HT-29 (cell line): ENCODE measurements around the gene MFRP. TPM values are rescaled to one million over a fixed set of nuclear protein-coding genes. Genes with fewer than 3 reads are reported as not detected.

ENCODE experiments used
- DNase-seq: peaks from one replicate; pipeline ENCODE4 v3.0.0-alpha.2; 2015; ENCODE audit warnings: low spot score
- total RNA-seq: library from RNA; depleted of rRNA; stranded (reverse); fragments of >200 nt; shearing (Covaris generic); gene quantifications from 2 replicates; pipeline ENCODE4 v1.2.3, GENCODE V29; 2014

The MFRP gene
- total RNA-seq, 1 experiment from 2014 or later, result not detected

DNA sequence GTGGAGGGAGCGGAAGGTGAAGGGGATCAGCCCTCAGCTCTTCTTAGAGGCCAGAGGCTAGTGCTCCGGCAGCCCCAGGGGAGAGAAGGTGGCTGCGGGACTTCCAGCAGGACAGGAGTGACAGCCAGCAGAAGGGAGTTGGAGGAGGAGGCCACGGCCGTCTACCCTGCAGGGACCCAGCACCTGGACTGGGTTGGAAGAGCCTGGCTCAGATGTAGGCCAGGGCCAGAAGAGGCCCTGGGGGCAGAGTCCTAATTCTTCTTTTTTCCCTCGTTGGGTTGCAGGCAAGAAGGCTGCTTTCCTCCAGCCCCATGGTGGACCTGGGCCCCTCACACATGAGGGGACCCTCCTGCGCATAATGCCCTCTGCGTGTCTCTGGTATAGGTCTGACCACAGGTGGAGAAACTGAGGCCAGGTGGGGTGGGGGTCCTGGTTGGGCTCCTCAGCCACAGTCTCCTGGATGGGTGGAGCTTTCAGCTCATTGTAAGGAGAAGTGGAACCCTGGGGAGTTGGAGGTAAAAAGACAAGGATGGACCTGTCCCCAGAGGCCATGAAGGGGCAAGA lies 27.3 kb downstream of the MFRP start:
- no peak for DNase-seq

DNA sequence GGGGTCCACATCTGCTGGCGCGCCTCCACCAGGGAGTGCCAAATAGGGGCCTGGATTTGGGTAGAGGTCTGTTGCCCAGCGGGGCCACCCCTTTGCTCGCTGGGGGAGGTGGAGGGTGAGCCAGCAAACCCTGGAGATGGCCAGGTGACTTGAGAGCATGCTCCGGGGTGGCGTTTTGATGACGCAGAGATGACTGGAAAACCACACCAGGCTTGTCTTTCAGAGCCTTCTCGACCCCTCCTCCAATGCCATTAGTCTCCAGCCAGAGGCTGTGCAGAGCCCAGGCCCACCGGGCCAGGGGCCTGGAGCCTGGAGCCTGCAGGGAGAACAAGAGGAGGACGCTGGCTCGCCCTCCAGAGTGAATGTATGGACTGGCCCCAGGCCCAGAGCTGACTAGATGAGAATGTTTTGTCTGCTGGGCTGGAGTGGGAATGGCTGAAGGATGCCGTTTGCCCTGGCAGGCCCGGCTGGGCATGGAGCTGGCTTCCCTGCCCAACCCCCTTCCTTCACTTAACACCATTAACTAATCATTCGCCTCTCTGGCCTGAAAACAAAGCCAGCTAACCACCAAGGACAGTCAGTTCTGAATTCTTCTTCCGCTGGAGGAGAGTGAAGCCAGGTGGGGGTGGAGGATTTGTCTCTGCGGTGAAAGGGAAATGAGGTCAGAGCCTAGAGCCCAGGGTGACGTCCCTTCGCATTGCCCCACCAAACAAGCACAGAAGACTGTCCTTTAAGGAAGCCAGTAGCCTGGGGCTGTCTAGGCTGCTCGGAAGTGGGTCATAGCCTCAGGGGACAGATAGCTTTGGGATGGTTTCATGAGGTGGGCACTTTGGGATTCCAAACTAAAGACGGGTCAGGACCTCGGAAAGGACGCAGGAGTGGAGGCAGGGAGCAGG lies 28.0 kb downstream of the MFRP start:
- DNase-seq, result peak; percentile 56

DNA sequence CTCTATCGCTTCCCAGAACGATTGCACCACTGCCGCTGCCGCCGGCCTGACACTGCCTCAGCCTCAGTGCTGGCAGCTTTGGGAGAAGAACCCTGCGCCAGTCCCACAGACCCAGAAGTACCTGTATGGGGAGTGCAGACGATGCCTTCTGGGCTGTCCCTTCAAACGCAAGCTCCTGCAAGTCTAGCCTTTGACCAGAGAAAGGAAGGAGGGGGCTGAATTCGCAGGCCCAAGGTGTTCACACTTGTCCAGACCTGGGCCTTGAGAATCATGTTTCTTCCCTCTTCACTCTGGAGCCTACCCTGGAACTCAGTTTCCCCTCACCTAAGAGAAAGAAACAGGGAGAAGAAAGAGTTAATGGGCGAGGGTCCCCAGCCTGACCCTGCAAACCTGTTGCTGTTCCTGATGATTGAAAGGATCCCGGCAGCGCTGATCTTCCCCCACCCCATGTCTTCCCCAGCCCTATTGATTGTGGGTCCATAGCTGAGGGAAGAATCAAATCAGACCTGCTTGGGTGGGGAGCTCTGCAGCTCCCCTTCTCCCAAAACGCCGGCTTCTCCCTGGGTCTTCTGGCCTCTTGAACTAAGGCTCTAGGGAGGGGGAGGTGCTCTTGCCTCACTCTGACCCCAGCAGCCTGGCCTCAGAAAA lies 28.8 kb downstream of the MFRP start:
- DNase-seq, result no peak

DNA sequence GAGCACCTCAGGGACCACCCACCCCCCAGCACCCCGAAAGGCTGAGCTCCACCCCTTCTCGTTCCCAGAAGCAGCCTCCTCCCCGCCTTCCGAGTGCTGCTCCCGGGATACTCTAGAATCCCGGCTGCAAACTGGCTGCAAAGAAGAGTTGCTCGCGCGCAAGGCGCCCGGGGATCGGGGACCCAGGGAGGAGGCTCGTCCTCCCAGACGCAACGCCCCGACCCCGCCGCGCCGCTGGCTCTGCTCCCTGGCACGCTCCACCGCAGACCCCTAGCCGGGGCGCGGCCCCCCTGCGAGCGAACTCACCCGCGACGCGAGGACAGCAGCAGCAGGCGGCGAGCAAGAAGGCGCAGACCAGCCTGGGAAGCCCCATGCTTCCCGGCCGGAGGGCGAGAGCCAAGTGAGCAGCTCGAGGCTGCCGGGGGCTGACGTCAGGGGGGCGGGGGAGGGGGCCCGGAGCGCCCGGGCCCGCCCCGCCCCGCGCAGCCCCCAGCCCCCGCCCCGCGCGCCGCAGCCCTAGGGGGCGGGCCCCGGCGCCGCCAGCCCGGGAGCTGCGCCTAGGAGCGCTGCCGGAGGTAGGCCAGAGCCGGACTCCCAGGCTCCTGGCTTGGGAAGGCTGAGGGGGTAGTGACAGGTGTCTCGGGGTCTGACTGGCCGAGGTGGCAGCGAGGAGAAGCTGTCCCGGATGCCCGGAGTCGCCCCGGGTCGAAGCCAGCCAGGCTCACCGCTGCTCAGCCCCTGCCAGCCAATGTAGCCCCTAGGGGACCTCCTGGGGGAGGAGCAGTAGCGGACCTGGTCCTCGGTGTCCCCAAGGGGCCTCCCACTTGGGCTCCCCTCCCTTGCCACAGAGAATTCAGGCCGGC lies 29.5 kb downstream of the MFRP start, which contains the start of gene MCAM:
Gene MCAM (minus strand): TSS at position 402 of the 863 bp plus-strand sequence. CDS start 29 bp downstream, at position 373.
- DNase-seq, result peak; percentile 44

DNA sequence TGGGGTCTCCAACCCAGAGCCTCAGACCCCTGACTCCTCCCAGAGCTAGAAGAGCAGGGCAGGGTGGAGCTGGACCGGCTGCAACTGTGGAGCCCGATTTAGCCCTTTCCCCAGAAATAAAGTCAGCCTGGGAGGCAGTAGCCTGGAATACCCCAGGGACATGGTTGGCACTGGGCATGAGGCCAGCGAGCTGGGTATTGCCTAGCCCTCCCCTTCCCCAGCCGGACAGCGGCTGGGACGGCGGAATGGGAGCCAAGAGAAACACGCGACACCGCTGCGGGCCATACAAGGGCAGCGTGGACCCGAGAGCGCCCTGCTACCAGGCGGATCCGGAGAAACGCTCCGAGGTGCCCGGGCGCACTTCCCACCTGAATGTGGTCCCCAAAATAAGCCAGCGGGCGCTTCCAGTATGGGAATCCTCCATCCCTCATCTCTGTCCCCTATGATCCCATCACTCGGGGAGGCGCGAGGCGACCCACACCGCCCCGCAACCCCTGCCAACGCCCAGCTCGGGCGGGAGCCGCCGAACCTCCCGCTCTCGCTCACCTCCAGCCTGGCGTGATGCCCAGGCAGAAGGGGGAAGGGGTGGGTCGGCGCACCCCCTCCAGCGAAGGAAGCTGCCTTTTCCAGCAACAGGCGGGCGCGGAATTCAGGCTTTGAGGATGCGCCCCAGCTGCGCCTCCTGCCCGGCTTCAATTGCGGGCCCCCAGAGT lies 30.3 kb downstream of the MFRP start:
- peak; percentile 59 for DNase-seq

DNA sequence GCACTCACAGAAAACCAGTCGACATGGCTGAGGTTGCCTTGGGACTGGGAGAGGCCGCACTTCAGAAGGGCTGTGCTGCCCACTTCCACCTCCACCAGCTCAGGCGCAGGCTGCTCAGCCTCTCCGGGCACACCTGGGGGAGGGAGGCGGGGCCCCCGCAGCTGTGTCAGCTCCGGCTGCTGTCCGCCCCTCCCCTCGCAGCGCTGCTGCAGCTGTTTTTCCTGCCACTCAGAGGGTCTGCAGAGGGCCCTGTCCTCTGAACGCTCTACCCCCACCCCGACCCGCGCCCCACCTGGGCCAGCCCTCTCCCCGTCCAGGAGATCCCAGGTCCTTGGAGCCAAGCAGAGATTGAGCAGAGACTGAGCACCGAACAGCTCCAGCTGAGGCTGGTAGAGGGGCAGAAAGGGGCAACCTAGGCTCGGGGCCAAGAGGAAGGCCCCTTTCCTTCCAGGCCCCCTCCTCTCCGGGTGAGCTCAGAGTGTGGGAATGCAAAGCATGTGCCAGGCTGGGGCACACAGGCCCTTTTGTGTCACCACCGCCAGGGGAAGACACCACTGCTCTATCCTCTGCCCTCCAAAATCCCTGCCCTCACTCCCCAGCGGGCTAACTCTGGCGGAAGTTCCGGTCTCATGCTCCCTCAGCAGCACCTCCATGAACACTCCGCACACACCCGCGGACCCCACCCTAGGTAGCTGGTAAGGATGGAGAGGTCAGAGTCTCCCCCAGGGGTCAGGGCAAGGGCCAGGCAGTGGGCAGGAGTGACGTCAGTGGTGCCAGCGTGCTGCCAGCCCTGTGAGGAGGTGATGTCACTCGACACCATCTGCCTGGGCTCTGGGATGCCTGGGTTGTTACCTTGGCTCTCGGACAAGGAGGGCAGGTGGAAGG lies 31.1 kb downstream of the MFRP start:
- DNase-seq, result peak; percentile 72

DNA sequence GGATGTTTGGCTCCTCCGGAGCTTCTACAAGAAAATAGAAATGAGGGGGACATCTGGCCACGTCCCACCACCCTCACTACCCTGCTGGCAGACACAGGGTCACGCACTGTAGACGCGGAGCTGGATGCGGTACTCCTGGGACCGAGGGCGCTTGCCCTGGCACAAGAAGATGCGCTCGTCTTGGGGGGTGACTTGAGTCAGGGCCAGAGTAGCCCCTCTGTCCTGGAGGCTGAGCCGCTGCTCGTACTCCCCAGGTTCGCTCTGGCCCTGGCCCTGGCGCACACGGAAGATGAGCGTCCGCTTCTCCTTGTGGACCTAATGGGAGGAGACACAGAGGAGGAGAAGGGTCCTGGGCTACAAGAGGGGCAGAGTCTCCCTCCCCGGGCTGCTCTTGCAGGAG lies 31.8 kb downstream of the MFRP start:
- DNase-seq, result no peak

DNA sequence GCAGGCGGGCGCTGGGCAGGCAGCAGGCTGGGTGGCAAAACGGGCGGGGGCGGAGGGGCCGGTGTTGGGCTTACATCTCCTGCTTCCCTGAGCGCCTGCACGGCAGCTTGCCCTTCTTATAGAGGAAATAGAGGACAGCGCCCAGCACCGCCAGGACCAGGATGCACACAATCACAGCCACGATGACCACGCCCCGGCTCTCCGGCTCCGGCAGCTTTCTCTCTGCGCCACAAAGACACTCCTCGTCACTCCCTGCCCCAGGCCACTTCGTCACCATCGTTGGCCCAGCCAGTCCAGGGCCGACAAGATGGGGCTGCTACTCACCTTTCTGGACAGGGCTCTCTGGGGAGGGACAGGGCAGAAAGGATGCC lies 35.8 kb downstream of the MFRP start:
- DNase-seq, result no peak

DNA sequence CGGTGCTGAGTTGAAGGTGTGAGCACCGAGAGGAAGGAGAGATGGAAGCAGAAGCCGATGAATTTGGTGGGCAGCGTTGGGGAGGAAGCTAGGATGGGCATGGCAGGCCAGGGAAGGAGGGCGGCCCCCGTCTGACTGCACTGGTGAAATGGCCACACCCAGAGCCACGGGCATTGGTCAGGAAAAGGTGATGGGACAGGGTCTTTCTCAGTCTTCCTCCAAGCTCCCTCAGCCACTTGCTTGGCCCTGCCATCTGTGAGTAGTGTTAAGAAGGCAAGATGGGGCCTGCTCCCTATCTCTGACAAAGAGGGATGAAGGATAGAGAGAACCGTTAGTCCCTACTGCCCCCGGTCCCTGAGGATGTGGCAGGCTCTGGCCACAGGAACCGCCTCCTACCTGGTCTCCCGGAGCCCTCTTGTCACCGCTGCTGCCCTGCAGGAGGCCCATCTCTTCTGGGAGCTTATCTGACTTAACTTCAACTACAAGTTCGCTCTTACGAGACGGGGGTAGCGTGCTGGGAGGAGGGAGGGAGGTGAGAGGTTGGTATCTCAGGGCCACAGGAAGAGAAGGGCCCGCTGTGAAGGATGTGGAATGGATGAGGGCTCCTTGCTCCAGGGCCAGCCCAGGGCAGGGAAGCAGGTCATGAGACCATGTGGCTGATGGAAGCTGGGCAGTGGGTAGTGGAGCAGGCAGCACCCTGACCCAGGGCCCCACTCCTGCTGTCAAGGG lies 36.4 kb downstream of the MFRP start:
- no peak for DNase-seq

DNA sequence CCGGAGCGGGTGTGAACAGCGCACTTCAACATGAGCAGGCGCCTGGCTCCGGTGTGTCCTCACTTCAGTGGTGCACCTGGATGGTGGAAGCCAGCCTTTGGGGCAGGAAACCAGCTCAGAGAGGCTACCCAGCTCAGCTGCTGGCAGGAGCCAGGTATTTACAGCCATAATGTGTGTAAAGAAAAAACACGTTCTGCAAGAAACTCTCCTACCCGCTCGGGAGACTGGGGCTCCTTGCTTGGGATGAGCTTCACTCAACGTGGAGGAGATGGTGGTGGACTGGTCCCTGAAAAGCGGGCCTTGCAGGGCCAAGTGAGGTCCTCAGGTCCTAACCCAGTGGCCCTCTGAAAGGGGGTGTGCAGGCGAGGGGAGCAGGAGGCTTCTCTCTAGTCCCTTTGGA lies 37.1 kb downstream of the MFRP start:
- no peak for DNase-seq

DNA sequence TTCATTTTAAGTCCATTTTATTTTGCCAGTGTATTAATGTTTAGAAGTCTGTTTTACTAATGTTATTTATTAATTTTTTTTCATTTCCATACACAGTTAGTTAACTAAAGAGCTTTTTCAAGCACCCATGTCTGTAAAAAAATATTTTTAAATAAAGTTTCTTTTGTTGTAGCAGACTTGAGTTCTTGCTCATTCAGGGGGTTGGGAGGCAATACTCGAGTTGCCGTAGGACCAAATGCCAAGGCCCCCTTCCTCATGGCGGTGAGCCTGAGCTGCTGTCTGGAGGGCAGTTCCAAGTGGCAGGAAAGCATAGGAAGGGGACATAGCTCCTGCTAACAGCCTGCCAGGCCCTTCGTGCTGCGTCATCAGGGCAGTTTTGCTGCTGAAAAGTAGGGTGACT lies 38.5 kb downstream of the MFRP start:
- DNase-seq, result no peak

DNA sequence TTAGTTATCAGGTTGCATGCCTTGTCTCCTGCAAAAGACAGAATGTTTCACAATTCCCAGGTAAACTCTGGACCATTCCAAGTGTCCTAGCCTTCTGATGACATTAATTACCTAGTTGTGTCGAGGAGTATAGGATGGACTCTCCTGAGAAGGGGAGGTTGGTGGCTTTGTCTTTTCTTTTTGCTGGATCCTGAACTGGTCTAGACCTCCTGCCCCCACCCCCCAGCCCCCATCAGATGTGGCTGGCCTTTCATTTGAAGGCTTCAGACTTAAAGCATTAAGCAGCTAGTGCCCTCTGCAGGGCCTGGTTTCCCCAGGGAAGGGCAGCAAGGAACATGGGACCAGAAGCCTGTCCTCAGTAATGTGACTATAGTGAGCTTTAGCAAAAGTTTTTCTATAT lies 39.3 kb downstream of the MFRP start:
- peak; percentile 9 for DNase-seq

DNA sequence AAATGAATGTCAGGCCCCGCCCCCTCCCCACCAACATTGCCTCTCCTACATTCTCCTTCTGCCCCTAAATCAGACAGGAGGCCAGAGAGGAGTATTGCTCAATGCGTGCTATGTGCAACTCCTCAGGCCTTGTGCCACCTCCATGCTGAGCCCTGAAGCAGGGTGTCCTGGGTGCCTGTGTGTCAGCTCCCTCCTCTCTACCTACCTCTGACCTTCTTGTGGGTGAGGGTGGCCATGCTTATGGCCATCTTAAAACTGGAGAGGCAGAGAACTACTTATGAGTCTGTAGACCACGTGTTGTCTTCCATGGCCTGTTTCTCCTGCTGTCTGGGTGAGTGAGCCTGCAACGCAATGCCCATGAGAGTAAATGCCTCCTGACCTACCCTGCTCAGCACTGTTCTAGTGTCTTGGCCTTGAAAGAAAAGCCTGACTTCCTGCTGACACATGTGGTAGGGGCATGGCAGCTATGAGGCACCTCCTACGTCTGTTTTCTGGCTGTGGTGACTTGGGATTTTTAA lies 40.1 kb downstream of the MFRP start:
- DNase-seq, result no peak

DNA sequence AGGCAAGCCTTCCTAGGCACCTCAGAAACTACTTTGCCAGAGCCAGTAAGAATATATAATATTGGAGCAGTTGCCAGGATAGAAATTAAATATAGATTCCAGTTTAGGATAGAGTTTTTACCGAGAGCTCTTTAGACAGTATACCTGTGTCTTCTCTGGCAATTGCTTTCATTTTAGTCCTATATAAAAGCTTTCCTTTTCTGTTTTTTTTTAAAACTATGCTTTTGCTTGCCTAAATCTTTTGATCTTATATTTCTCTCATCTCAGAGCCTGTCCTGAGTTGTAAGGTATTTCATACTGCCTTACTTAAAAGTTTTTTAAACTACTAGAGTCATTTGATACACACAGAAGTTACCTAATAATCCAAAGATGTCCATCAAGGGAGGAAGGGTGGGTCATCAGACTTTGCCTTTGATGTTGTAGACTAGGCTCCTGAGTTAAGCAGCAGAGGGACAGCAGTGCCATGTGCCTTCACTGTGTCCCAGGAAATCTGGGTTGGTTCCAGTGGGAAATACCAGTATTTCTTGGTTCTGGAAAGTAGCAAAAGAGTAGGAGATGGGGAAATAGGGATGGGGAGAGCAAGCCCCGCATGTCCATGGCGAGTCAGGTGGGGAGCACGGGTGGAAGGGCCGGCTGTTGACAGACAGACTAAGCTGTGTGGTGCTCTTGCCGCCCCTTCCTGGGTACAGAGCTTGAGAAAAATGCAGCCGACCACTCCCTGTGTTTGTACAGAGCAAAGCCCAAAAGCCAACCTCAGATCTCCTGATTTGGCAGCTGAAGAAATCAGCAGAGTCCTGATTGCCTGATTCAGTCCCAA lies 40.7 kb downstream of the MFRP start:
- no peak for DNase-seq

DNA sequence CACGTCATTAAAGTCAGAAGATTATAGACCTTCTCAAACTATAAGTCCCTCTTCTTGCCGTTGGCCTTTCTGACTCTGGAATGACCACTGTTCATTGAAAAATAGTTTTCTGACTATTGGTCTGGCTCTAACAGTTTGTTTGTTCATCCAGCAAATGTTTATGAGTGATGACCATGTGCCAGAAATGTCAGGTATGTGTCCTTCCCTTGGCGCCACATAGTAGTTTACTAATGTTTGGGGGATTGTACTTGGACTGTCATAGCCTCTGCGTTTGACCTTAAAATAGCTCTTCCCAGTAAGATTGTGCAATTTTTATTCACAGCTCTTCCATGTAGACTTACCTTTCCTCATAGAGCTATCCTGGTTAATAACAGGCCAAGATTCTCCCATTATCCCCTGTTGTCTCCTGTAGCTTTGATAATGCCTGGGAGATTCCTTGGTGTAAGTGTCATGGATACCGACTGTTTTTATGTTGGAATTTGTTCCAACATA lies 43.2 kb downstream of the MFRP start:
- DNase-seq, result no peak

DNA sequence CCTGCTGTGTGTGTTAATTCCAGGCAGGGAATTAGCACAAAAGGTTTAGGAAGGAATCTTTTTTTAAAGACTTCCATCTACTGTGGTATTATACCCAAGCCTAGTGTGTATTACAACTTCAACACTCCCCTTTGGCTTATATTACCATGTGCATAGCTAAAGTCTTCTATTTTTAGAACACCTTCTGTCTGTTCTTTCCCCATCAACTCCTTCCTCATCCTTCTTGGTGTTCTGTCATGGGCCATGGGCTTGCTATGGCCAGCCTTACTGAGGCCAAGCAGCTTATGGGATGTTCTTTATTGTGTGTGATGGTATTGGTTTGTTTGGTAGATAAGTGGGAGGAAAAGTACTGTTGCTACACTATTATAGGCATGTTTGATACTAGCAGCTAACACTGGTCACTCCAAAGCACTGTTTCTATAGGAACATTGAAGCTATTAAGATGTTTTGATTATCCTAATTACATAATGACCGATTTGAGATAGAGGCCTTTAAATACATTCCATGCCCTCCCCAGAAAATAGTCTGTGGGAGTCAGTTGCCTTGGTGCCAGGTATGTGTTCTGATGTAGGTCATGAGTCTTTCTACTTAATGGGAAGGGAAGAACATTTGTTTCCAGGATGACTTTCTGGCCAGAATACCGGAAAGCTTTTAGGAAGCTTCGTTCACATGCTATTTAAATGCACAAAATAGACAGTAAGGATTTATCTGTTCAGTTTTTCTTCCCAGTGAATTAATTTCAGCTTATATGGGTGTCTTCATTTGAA lies 46.1 kb downstream of the MFRP start:
- DNase-seq, result no peak

DNA sequence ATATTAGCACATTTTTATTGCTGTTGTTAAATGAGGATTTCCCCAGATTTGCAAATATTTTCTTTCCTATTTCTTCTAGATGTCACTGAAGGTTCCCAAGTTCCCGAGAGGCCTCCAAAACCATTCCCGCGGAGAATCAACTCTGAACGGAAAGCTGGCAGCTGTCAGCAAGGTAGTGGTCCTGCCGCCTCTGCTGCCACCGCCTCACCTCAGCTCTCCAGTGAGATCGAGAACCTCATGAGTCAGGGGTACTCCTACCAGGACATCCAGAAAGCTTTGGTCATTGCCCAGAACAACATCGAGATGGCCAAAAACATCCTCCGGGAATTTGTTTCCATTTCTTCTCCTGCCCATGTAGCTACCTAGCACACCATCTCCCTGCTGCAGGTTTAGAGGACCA lies 47.1 kb downstream of the MFRP start:
- no peak for DNase-seq
